ENCODE results near the gene PDXDC1.
A peak's percentile ranks its signal among the peaks of the same experiment; 100 is the strongest.
"Not testable (repeated sequence)": the region's sequence is repeated elsewhere in the genome, so short reads cannot be mapped to it uniquely, and the experiment has no call there.

Gene PDXDC1

GRCh38 chr16:14974656-14975417 lies at the start of gene PDXDC1:
Gene PDXDC1, plus strand, starts transcription at chr16:14975026. Its CDS starts 174 bp downstream, at chr16:14975200.
- H3K27ac ChIP-seq = peak within 1 kb of the TSS; percentile 79

GRCh38 chr16:14928064-14928714 lies 46.6 kb upstream of the PDXDC1 start:
- not testable (repeated sequence) for H3K27ac ChIP-seq

GRCh38 chr16:14929176-14929575 lies 45.6 kb upstream of the PDXDC1 start:
- not testable (repeated sequence) for H3K27ac ChIP-seq

- H3K27ac ChIP-seq = not testable (repeated sequence)
These were observed 44.6 kb upstream of the PDXDC1 start for GRCh38 chr16:14930246-14930645.

GRCh38 chr16:14930971-14931370 lies 43.9 kb upstream of the PDXDC1 start:
- H3K27ac ChIP-seq = not testable (repeated sequence)

- H3K27ac ChIP-seq = not testable (repeated sequence)
These were observed 42.0 kb upstream of the PDXDC1 start for GRCh38 chr16:14932581-14933375.

GRCh38 chr16:14937143-14937542 lies 37.7 kb upstream of the PDXDC1 start, which contains the start of gene NPIPA1:
Gene NPIPA1, plus strand, starts transcription at chr16:14937443. Its CDS starts 0 bp downstream, at chr16:14937443.
- H3K27ac ChIP-seq = not testable (repeated sequence)

- not testable (repeated sequence) for H3K27ac ChIP-seq
These were observed 36.8 kb upstream of the PDXDC1 start for GRCh38 chr16:14937994-14938393.

- not testable (repeated sequence) for H3K27ac ChIP-seq
These were observed 32.1 kb upstream of the PDXDC1 start for GRCh38 chr16:14942686-14943085.

GRCh38 chr16:14955546-14956231 lies 19.1 kb upstream of the PDXDC1 start:
- TF ChIP-seq ZFX (IDR thresholded peaks at IDR 0.05; ENCODE audit: borderline replicate concordance) (no peak), CTCF (IDR thresholded peaks at IDR 0.05) (no peak)
- no peak overlapping the region for H3K27ac ChIP-seq

GRCh38 chr16:14957576-14958322 lies 17.1 kb upstream of the PDXDC1 start:
- H3K27ac ChIP-seq = no peak overlapping the region
- no peak for TF ChIP-seq ZFX (IDR thresholded peaks at IDR 0.05; ENCODE audit: borderline replicate concordance)
- TF ChIP-seq CTCF (IDR thresholded peaks at IDR 0.05) = no peak

- TF ChIP-seq CTCF (IDR thresholded peaks at IDR 0.05) = no peak
- no peak for TF ChIP-seq ZFX (IDR thresholded peaks at IDR 0.05; ENCODE audit: borderline replicate concordance)
- H3K27ac ChIP-seq = no peak overlapping the region
These were observed 16.6 kb upstream of the PDXDC1 start for GRCh38 chr16:14958323-14958600.
